ENCODE data around the gene MEF2A. TPM values are rescaled to one million over a fixed set of nuclear protein-coding genes. Genes with fewer than 3 reads are reported as not detected.

Gene MEF2A
- total RNA-seq, 2 donors from 2014 or later, result 164 to 168 TPM

DNA sequence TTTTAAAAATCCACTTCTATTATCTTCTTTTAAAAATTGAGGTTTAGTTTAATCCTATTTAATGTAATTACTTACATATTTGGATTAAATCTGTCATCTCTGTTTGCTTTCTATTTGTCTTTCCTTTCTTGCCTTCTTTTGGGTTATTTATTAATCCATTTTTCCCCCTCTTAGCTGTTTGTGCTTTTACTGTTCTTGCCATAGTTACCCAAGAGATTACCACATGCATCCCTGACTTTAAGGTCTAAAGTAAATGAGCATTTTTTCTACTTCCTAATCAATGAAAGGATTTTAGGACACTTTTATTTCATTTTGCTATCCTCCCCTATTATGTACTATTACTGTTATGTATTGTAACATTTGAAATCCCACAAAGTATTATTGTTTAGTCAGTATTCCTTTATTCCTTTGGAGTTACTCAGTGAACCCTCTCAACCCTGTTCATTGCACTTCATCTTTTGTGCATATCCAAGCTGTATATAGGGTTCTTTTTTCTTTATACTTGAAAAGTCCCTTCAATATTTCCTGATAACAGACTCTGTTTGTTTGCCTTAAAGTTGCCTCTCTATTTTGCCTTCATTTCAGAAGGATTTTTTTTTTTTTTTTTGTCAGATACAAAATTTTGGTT lies 62.7 kb downstream of the MEF2A start:
- Histone ChIP-seq H3K36me3 (no peaks in the 10 kb centered on the region), H3K4me3 (no peak overlapping the region), H3K9me3 (no peaks in the 10 kb centered on the region), H3K27ac (peak overlapping the region in 1 of 2 donors; percentile 64), H3K4me1 (ENCODE audit: control insufficient read depth in 1 of 2, low read depth in 2 of 2) (peaks cover 45 to 55% of the 10 kb centered on the region in 2 donors), H3K27me3 (replicated peaks; ENCODE audit: insufficient read depth) (no peaks in the 10 kb centered on the region)
- DNase-seq (ENCODE audit: low spot score), result no peak
- ATAC-seq (ENCODE audit: insufficient number of reproducible peaks, low FRiP score, low read depth), result no peak
- TF ChIP-seq, protein P1, sequence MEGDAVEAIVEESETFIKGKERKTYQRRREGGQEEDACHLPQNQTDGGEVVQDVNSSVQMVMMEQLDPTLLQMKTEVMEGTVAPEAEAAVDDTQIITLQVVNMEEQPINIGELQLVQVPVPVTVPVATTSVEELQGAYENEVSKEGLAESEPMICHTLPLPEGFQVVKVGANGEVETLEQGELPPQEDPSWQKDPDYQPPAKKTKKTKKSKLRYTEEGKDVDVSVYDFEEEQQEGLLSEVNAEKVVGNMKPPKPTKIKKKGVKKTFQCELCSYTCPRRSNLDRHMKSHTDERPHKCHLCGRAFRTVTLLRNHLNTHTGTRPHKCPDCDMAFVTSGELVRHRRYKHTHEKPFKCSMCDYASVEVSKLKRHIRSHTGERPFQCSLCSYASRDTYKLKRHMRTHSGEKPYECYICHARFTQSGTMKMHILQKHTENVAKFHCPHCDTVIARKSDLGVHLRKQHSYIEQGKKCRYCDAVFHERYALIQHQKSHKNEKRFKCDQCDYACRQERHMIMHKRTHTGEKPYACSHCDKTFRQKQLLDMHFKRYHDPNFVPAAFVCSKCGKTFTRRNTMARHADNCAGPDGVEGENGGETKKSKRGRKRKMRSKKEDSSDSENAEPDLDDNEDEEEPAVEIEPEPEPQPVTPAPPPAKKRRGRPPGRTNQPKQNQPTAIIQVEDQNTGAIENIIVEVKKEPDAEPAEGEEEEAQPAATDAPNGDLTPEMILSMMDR (IDR thresholded peaks at IDR 0.05), result no peak

DNA sequence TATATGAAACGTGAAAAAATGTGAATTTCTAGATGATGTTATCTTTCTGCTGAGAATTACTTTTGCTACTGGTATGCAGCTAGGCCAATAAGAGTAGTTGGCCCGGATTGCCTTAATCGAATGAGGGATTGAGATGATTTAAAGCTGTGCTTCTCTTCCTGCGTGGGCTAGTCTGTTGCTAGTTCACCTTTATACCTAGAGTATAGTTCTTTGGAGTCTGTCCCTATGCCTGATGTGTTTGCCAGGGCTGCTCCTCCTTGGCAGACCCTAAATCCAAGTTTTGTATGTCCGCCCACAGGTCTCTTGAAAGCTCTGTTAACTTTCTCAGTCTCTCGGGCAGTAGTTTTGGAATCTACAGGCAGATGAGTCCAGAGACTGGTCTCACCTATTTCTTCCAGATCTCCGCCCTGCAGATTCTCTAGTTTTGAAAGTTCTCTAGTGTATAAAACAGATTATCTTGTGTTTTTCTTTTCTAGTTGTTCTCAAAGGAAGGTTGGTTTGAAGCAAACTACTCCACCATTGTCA lies 64.9 kb downstream of the MEF2A start:
- H3K27ac ChIP-seq, result peak overlapping the region; percentile 51 to 64
- ATAC-seq (ENCODE audit: insufficient number of reproducible peaks, low FRiP score, low read depth), result no peak
- TF ChIP-seq, protein P1 (IDR thresholded peaks at IDR 0.05), result no peak

DNA sequence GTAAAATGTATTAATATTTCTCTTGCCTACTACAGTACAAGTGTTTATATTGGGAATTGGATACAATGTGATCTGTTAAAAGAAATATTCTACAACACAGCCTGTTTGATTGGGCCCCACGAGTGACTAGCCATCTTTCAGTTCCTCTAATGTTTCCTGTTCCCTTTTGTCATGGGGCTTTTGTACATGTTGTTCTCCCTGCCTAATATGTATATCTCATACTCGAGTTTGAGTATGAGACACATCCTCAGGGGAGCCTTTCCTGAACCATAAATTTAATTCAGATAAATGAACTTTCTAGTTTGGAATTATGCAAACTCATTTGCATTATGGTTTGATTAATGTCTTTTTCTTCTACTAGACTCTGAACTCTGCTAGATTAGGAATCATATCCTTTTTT lies 65.5 kb downstream of the MEF2A start:
- Histone ChIP-seq H3K27me3 (replicated peaks; ENCODE audit: insufficient read depth) (no peaks in the 10 kb centered on the region), H3K27ac (peak overlapping the region; percentile 51 to 64), H3K9me3 (no peaks in the 10 kb centered on the region), H3K4me1 (ENCODE audit: control insufficient read depth in 1 of 2, low read depth in 2 of 2) (peaks cover 50 to 55% of the 10 kb centered on the region in 2 donors), H3K36me3 (peaks cover 2% of the 10 kb centered on the region), H3K4me3 (peak overlapping the region; percentile 11)
- DNase-seq (ENCODE audit: low spot score) (no peak), ATAC-seq (ENCODE audit: insufficient number of reproducible peaks, low FRiP score, low read depth) (no peak)
- TF ChIP-seq, protein P1 (IDR thresholded peaks at IDR 0.05), result no peak

More for the DNA sequence above, 64.9 kb downstream of the MEF2A start:
- Histone ChIP-seq H3K4me3 (peak overlapping the region; percentile 6), H3K36me3 (peaks cover 2% of the 10 kb centered on the region), H3K4me1 (ENCODE audit: control insufficient read depth in 1 of 2, low read depth in 2 of 2) (peaks cover 50 to 55% of the 10 kb centered on the region in 2 donors), H3K27me3 (replicated peaks; ENCODE audit: insufficient read depth) (no peaks in the 10 kb centered on the region), H3K9me3 (no peaks in the 10 kb centered on the region)
- no peak for DNase-seq (ENCODE audit: low spot score)

DNA sequence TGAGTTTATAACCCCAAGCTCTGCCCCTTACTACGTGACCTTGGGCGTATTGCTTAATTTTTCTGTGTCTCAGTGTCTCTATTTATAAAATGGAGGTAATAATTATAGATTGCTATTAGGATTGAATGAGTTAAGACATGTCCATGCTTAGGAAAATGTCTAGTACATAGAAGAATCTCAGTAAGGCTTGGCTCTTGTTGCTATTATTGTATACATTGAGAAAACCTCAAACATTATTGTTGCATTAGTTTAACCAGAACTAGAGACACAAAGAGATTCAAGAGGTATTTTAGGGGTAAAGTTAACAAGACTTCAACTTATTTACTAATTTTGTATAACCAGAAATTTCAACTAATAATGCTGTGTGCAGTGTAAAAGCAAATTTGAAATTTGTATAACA lies 66.7 kb downstream of the MEF2A start:
- Histone ChIP-seq H3K4me3 (no peak overlapping the region), H3K27me3 (replicated peaks; ENCODE audit: insufficient read depth) (no peaks in the 10 kb centered on the region), H3K36me3 (peaks cover 2% of the 10 kb centered on the region), H3K4me1 (ENCODE audit: control insufficient read depth in 1 of 2, low read depth in 2 of 2) (peaks cover 45 to 53% of the 10 kb centered on the region in 2 donors), H3K9me3 (no peaks in the 10 kb centered on the region), H3K27ac (peak overlapping the region in 1 of 2 donors; percentile 64)
- DNase-seq (ENCODE audit: low spot score), result no peak
- TF ChIP-seq, protein P1 (IDR thresholded peaks at IDR 0.05), result no peak
- no peak for ATAC-seq (ENCODE audit: insufficient number of reproducible peaks, low FRiP score, low read depth)

DNA sequence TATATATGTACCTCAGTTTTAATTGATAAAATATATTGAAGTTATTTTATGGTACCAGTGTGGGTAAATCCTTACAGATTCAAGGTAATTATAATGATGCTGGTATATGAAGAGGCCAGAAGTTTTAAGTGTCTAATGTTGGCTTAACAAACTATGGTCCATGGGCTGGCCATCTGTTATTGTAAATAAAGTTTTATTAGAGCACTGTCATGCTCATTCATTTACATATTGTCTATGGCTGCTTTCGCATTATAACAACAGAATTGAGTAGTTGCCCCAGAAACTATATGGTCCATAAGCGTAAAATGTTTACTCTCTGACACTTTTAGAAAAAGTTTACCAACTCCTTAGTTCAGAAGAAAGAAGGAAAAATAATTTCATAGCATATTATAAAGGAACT lies 67.9 kb downstream of the MEF2A start:
- no peak for ATAC-seq (ENCODE audit: insufficient number of reproducible peaks, low FRiP score, low read depth)
- Histone ChIP-seq H3K27ac (no peak overlapping the region), H3K4me1 (ENCODE audit: control insufficient read depth in 1 of 2, low read depth in 2 of 2) (peaks cover 37 to 42% of the 10 kb centered on the region in 2 donors), H3K27me3 (replicated peaks; ENCODE audit: insufficient read depth) (no peaks in the 10 kb centered on the region), H3K4me3 (no peak overlapping the region), H3K36me3 (peaks cover 2% of the 10 kb centered on the region), H3K9me3 (no peaks in the 10 kb centered on the region)
- no peak for DNase-seq (ENCODE audit: low spot score)
- TF ChIP-seq, protein P1 (IDR thresholded peaks at IDR 0.05), result no peak
